Measurements from ENCODE around the gene ARHGAP9.
A peak's percentile ranks its signal among the peaks of the same experiment; 100 is the strongest.
"Not testable (repeated sequence)": the region's sequence is repeated elsewhere in the genome, so short reads cannot be mapped to it uniquely, and the experiment has no call there.

The ARHGAP9 gene

GRCh38 chr12:57430931-57431566 lies 48.6 kb downstream of the ARHGAP9 start, which contains the start of gene R3HDM2:
TSS of gene R3HDM2 (minus strand) at chr12:57431043. CDS start at chr12:57310428, 120,615 bp downstream.
- DNase-seq = peak; percentile 80

- DNase-seq = no peak
Observed at GRCh38 chr12:57430112-57430930, 49.3 kb downstream of the ARHGAP9 start.

- DNase-seq = peak; percentile 16
Observed at GRCh38 chr12:57429473-57430111, 50.1 kb downstream of the ARHGAP9 start.

GRCh38 chr12:57428965-57429364 lies 50.7 kb downstream of the ARHGAP9 start:
- DNase-seq = no peak

- DNase-seq = not testable (repeated sequence)
Observed at GRCh38 chr12:57426948-57427347, 52.7 kb downstream of the ARHGAP9 start.
